GM18868 (cell line): ENCODE results near the gene PRCD.
"Not testable (repeated sequence)": the region's sequence is repeated elsewhere in the genome, so short reads cannot be mapped to it uniquely, and the experiment has no call there.

Experiments used
- ATAC-seq: cut with Tn5 transposase; IDR thresholded peaks from one replicate; pipeline ENCODE4 v1.9.1; 2021; ENCODE audit warnings: mild to moderate bottlenecking, moderate library complexity; ENCODE audit not compliant: unreplicated experiment

Gene PRCD

DNA sequence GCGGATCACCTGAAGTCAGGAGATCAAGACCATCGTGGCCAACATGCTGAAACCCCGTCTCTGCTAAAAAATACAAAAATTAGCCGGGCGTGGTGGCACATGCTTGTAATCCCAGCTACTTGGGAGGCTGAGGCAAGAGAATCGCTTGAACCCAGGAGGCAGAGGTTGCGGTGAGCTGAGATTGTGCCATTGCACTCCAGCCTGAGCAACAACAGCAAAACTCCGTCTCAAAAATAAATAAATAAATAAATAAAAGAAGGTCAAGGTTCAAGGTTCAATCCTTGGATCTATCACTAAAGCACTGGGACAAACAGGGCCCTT, 14.4 kb upstream of the PRCD start:
- ATAC-seq = not testable (repeated sequence)

DNA sequence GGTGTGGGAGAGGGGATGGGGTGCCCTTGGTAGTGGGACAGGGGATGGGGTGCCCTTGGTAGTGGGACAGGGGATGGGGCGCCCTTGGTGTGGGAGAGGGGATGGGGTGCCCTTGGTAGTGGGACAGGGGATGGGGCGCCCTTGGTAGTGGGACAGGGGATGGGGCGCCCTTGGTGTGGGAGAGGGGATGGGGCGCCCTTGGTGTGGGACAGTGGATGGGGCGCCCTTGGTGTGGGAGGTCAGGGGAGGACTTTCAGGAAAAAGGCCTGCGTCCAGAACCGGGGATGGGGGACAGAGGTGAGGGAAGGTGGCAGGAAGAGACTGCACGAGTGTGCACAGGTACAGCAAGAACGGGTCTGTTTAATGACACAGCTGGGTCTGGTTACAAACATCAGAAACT, 12.8 kb upstream of the PRCD start:
- ATAC-seq = not testable (repeated sequence)

DNA sequence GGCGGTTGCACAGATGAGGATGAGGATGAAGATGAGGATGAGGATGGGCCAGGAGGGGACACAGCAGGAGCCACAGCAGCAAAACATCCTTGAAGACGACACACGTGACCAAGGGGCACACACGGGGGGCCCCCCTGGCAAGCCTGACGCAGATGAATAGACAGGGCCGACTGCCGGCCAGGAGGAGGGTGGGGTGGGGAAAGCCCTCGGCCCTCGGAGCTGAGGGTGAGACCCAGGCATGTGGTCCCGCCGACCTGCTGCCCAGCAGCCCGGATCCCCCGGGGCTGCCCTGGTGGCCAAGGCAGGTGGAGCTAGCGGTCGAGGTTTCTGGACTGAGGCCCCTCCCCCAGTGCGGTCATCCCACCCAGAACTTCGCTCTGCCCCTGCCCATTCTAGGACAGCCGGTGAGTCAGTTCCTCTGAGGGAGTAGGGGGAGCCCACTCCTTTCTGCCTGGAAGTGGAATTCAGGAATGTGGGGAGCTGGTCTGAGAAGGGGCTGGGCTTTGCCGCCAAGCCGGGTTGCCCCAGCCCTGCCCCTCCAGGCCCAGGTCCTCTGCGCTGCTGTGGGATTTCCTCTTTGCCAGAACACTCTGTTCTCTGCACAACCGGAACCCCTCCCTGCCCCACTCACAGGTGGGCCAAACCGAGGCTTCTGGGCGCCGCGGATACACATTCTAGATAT, 12.3 kb upstream of the PRCD start:
- peak; percentile 37 for ATAC-seq

GRCh38 chr17:76528156-76528527, 11.7 kb upstream of the PRCD start:
- ATAC-seq = peak; percentile 47

GRCh38 chr17:76528528-76529223, 11.2 kb upstream of the PRCD start:
- no peak for ATAC-seq

DNA sequence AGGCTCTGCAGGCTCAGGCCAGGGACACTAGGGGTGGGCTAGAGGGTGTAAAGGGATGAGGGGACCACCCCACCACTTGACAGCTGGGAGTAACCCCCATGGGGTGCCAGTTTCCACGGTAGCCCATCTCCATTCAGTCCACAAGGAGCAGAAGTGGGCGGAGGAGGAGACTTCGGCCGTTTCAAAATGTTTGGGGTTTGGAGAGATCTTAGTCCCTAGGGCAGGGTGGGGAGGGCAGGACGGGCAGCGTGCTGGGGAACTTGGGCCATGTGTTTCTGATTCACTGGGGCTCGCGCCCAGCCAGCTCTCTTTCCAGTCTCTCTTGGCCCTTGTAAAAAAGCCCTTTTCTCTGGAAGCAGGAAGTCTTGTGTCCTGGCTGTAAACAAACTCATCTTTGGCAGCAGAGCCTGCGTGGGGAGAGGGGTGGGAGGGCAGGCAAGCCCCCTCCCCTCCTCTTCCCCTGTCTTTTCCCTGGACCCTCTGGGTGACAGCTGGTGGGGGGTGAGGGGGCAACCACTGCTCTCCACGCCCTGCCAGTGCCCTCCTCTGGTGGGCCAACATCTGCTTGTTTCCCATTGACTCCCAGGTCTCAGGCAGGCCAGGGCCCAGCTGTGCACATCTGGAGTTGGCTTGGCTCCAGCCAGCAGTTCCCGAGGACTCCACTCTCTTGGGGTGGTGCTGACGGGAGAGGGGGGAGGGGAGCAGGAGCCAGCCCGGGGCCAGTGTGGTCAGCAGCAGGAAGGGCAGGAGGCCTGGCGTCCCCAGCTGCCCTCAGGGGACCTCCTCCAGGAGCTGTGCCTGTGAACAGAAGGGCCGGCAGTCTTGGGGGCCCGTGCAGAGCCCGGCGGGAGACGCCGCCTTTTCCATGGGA, 10.4 kb upstream of the PRCD start:
- ATAC-seq = no peak

DNA sequence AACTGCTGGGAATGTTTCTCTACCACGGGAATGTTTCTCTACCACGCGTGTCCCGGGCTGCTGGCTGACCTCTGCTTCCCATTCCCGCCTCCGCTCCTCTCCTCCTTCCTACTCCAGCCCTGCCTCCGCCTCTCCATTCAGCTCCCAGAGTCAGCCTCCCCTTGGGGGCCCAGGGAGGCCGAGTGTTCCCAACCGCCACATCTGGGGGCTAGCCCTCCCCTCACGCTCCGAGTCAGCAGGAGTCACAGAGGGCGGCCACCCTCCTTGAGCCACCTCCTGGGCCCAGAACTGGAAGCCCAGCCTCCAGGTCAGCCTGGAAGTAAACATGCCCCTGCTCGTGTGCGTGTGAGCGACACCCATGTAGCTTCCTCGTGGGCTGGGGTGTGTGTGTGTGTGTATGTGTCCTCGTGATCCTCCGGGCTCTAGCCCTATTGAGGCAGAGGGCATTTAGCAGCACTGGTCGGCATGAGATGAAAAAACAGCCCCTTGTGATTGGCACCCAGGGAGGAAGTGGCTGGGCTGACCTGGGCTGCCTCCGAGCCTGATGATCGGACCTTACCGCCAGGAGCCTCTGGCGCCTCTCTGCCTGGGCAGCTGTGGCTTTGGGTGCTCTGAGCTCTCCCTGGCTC, 9.6 kb upstream of the PRCD start:
- ATAC-seq = no peak

DNA sequence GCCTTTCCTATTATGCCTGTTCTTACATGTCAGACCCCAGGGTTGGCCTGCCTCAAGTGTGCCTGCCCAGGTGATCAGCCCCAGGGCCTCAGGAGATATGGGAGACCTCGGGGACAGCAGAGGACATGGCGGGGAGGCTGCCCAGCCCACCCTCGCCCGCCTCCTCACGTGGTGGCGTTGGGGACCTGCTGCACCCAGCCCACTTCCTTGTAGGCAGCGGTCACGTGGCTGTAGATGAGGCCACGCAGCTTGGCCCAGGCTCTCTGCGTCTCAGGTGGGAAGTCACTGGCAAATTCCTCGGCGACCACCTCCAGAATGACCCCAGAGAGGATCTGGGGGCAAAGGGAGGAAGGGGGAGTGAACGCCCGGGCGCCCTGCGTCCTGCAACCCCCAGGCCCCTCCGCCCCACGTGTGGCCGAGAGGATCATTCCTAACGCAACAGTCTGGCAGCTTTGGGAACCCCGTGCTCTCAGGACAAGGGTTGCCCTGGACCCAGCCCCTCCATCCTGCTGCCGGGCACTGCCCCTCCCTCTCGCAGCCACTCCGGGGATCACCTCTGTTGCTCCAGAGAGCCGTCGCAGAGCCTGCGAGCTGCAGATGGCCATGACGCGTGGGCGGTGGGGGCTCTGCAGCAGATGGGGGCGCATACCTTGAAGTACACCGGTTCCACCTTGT, 8.9 kb upstream of the PRCD start:
- ATAC-seq = no peak

DNA sequence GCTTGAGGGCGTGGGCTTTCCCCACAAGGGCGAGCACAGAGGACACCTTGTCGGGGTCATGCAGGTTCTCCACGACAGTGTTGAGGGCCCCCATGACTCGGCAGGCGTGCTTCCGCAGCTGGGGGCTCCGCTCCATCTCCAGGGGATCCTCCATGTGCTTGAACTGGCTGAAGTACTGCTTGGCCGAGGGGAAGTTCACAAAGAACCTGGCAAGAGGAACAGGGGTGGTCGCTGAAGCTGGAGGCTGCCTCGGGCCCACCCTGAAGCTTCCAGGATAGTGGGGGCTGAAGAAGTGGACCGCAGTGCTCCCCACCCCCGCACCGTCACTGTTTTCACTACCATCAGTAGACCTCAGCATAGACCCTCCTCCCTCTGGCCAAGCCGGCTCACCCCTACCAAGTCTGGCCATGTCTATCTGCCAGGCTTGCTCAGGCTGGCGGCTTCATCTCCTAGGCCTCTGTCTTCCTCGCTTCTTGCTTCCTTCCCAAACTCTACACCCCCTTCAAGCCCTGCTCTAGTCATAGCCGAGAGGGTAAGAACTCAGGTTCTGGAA, 8.3 kb upstream of the PRCD start:
- ATAC-seq = no peak

DNA sequence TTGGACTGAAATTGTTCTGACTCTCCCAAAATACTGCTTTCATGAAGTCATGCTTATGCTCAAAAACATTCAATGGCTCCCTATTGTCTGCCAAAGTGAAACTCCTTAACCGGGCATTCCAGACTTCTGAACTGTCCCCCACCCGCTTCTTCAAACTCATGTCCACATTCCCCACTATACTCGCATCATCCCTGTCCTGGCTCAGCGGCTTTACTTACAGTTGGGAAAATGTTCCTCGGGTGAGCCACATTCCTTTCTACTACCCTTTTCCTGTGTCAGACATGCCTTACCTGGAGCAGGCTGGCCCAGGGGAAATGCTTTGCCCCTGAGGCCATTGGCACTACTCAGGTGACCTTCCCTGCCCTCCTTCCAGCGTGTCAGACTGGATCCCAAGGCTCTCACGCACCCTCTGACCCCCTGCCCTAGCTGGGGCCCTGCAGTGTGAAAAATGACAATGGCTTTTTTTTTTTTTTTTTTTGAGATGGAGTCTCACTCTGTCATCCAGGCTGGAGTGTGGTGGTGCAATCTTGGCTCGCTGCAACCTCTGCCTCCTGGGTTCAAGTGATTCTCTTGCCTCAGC, 7.7 kb upstream of the PRCD start:
- no peak for ATAC-seq

- not testable (repeated sequence) for ATAC-seq
Observed at GRCh38 chr17:76533640-76534359, 6.0 kb upstream of the PRCD start.

DNA sequence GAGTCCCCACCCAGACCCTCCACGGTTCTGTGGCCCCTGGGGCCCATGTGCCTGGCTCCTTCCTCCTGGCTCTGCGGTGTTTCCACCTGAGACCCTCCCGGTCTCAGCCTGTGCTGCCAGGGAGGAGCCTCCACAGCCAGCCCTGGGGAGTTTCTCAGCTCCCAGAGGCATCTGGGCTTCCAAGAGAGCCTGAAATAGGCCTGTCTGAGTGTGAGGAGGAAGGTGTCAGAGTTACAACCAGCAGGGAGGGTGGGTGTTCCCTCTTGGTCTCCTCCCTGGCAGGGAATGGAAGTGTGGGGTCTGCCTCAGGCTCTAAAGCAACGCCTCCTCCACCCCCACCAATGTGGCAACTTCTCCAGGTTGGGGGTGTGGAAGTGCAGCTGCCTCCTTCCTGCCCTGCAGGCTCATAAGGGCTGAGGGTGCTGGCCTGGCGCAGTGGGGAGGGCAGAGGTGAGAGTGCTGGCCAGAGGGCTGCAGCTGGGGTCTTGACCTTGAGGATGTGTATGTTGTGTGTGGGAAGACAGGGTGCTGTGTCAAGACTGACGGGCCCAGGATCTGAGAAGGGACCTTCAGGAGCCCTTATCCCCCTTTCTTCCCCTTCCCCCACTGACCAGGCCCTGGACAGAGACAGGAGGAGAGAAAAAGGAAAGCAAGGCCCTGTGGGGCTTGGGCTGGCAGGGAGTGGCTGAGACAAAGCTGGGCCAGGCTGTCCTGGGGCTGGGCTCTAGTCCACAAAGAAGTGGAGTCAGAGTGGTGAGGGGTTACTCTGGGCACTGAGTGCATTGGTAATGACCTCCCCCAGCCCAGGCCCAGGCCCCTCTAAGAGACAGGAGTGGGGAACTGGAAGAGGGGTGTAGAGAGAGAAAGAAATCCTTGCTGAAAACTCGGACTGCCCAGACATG, 4.8 kb upstream of the PRCD start:
- ATAC-seq = no peak

GRCh38 chr17:76535788-76536510, 3.9 kb upstream of the PRCD start:
- no peak for ATAC-seq

- no peak for ATAC-seq
Observed at GRCh38 chr17:76536511-76537287, 3.1 kb upstream of the PRCD start.

GRCh38 chr17:76537288-76537577, 2.6 kb upstream of the PRCD start:
- no peak for ATAC-seq

DNA sequence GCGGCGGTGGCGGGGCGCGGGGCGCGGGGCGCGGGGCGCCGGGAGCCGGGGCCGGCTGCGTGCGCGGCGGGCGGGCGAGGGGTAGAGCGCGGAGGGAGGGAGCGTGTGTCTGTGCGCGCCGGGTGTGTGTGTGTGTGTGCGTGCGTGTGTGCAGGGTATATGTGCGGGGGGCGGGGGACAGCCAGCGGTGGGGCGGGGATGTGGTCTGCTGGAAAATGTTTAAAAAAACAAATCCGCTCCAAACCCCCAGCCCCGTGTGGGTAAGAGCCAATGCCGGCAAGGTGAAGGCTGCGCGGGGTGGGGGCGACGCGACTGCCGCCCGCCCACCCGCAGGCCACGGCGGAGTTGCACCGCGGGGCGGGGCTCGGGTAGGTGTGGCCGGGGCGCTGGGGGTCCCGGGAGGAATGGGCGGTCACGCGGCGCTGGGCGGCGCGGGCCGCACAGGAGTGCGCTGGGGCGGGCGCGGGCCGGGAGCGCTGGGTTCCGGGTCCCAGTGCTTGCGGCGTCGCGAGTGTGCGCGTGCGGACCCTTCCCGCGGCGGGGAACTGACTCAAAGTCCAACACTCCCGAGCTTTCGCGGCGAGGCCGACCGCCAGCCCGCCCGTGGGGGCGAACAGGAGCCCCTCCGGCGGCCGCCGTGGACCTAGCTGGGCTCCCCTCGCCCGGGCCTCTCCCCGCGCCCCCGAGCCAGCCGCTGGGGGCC, 2.1 kb upstream of the PRCD start, which contains the start of gene CYGB:
TSS of gene CYGB (minus strand) at position 132 of the 703 bp plus-strand sequence. CDS start 167 bp downstream, outside the sequence.
- ATAC-seq = no peak
